AG04449 (cell line): ENCODE measurements around the gene CSRNP2.

ENCODE experiments used
- CTCF ChIA-PET: fragments of 350-600 bp; formaldehyde crosslinking; extraction: SDS; loops from one replicate; lab custom pipeline; 2021; ENCODE audit warnings: antibody characterized with exemption; lab: Yijun Ruan, JAX
- POLR2A ChIA-PET: fragments of 400-600, 350-600 bp; formaldehyde crosslinking; extraction: SDS; loops from one replicate; lab custom pipeline; 2020; ENCODE audit warnings: antibody characterized with exemption, inconsistent platforms; lab: Yijun Ruan, JAX
- DNase-seq: peaks from one replicate; pipeline ENCODE4 v3.0.0-alpha.2; 2010; ENCODE audit warnings: low read depth, low spot score
- H3K4me3 ChIP-seq: 2 replicates; pipeline ENCODE4 v1.5.1; 2011; ENCODE audit warnings: low read depth, mild to moderate bottlenecking, control low read depth, low read length
- CTCF ChIP-seq: IDR thresholded peaks from one replicate; pipeline ENCODE4 v1.5.1; 2011; ENCODE audit warnings: mild to moderate bottlenecking, moderate library complexity, low read length, control low read depth, inconsistent platforms; ENCODE audit not compliant: insufficient read depth; ENCODE audit errors: missing control alignments

CSRNP2 gene

GRCh38 chr12:51083126-51083833, at the start of gene CSRNP2:
Gene CSRNP2, minus strand, starts transcription at chr12:51083596. Its CDS starts 7,035 bp downstream, at chr12:51076561.
- peak within 1 kb of the TSS; percentile 86 for H3K4me3 ChIP-seq
- no peak for TF ChIP-seq CTCF
- CTCF ChIA-PET: interaction anchor here (0.9 to 1.0 kb wide), 3 partner anchors 9 to 267 kb away, joined by 3 read pairs; no protein-coding TSS in a partner anchor
- POLR2A ChIA-PET: interaction anchor here (0.6 to 2.3 kb wide), 29 partner anchors 8 to 310 kb away, joined by 3 to 20 read pairs (median 4); partner anchors contain the start of genes DAZAP2, POU6F1 and SMAGP
- peak; percentile 64 for DNase-seq

- POLR2A ChIA-PET: interaction anchor here (0.7 kb wide), 1 partner anchor 1830 kb away, joined by 3 read pairs; no protein-coding TSS in a partner anchor
- CTCF ChIA-PET: no interaction called here
- DNase-seq: no peak
- no peak overlapping the region for H3K4me3 ChIP-seq
- no peak for TF ChIP-seq CTCF
Measured at GRCh38 chr12:51132693-51133092, 49.3 kb upstream of the CSRNP2 start.

- DNase-seq: no peak
- no peak for TF ChIP-seq CTCF
- ChIA-PET CTCF (no interaction called here), POLR2A (no interaction called here)
- H3K4me3 ChIP-seq: no peak overlapping the region
Measured at GRCh38 chr12:51131745-51132521, 48.5 kb upstream of the CSRNP2 start.

GRCh38 chr12:51128919-51129318, 45.5 kb upstream of the CSRNP2 start:
- no peak for TF ChIP-seq CTCF
- no peak overlapping the region for H3K4me3 ChIP-seq
- CTCF ChIA-PET: interaction anchor here (1.2 to 2.1 kb wide), 2 partner anchors 11 to 212 kb away, joined by 3 to 5 read pairs; no protein-coding TSS in a partner anchor
- no peak for DNase-seq
- POLR2A ChIA-PET: no interaction called here

- POLR2A ChIA-PET: interaction anchor here (0.6 kb wide), 1 partner anchor 70 kb away, joined by 3 read pairs; no protein-coding TSS in a partner anchor
- CTCF ChIA-PET: no interaction called here
- H3K4me3 ChIP-seq: no peak overlapping the region
- no peak for TF ChIP-seq CTCF
- DNase-seq: no peak
Measured at GRCh38 chr12:51127050-51127729, 43.8 kb upstream of the CSRNP2 start.
